ENCODE results near the gene LY6G6D.

LY6G6D gene

DNA sequence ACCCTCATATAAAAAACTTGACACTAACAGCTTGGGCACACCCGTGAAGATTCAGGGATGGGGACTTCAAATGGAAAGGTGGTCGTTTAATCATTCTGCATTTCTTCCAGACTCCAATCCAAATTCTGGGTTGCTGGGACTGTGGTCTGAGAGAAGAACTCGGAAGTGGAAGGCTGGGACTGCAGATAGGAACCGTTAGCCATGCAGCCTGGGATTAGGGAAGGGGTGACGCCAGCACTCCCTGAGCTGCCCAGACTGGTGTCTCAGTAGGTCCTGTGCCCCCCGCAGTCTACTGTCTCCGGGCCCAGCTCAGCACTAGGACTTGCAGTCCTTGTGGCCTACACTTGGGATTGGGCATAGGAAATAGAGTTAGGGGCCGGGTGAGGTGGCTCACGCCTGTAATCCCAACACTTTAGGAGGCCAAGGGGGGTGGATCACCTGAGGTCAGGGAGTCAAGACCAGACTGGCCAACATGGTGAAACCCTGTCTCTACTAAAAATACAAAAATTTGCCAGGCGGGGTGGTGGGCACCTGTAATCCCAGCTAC lies 21.7 kb downstream of the LY6G6D start:
- DNase-seq: no peak

DNA sequence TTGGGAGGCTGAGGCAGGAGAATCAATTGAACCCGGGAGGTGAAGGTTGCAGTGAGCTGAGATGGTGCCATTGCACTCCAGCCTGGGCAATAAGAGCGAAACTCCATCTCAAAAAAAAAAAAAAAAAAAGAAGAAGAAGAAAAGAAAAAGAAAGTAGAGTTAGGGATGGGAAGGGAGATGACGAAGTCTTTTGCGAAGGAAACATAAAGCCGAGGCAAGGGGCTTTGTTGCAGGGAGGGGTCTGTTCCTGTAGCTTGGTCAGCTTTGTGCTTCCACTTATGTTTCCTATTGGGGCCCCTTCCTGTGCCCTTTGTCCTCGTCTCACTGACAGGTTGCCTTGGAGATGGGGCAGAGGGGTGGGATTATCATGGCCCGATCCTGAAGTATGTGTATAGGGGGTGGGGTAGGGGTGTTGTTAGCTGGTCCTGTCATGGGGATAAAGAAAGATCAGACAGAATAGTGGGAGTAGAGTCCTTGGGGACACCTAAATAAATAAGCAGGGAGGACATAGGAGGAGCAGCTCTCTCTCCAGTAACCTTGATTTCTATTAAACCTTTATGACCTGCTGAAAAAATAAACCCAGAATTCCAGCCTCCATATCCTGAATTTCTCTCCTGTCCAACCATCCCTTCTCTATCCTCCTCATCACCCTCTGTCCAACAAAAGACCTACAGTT lies 22.3 kb downstream of the LY6G6D start:
- DNase-seq: no peak

DNA sequence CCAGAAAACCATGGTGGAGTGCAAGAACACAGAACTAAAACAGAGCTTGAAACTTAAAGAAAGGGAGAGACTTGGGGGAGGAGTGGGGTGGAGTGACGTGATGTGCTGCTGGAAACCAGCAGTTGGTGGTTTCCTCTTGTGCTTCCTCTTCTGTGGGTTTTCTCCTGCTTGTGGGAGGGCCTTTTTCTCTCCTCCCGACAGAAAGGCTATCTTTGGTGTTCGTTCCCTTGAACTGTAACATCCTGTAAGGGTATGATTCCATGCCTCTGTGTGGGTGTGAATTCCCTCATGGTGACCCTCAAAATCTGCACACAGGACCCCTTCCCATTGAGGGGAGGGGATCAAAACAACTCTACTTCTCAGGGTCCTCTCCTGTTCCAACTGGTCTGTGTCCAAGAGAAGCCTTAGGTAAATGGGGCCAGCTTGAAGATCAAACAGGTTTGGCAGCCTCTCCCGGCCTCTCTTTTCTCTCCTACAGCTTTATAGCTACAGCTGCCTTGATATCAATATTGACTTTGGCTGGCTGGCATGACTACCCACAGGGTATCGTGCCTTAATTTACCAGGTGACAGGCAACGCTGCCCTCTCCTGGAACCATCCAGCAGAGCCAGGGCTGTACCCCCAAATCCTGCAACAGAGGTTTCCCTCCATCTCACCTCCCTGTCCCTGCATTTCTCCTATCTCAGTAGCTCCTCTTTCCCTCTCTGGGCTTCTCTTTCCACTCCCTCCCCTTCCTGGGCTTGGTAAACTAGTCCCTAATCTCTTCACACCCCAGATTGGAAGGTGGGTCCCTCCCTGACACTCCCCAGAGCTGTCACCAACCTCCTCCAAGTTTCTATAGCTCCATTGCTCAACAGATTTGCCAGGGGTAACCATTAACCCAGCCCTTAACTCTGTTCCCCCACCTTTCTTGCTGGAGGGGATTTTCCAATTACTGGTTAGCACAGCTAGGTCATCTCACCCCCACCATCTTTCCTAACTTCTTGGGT lies 23.1 kb downstream of the LY6G6D start:
- DNase-seq: peak; percentile 79

DNA sequence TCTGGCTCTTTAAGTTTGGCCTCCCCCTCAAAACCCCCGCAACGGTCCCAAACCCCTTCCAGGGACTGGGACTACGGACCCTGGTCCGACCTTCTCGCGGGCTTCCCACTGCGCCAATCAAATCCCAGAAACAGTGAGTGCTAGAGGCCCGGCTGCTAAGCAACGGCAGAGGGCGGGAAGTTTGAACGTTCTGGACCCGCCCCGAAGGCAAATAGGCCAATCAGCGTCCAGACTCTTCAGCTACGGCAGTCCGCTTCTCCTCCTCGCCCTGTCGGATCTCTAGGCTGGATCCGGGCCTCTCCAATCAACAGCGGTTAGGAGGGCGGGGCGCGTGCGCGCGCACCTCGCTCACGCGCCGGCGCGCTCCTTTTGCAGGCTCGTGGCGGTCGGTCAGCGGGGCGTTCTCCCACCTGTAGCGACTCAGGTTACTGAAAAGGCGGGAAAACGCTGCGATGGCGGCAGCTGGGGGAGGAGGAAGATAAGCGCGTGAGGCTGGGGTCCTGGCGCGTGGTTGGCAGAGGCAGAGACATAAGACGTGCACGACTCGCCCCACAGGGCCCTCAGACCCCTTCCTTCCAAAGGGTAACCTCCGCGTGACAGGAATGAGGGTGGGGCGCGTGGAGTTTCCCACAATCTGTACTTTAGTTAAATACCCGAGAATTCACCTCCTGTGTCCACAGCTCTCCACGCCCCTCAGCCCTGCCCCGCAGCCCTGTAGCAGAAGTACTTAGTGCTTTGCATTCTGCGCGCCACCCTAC lies 24.7 kb downstream of the LY6G6D start, which contains the start of gene MSH5:
Gene MSH5, plus strand, starts transcription at position 367 of the 758 bp plus-strand sequence. CDS start 462 bp downstream, outside the sequence.
- DNase-seq: peak; percentile 99

DNA sequence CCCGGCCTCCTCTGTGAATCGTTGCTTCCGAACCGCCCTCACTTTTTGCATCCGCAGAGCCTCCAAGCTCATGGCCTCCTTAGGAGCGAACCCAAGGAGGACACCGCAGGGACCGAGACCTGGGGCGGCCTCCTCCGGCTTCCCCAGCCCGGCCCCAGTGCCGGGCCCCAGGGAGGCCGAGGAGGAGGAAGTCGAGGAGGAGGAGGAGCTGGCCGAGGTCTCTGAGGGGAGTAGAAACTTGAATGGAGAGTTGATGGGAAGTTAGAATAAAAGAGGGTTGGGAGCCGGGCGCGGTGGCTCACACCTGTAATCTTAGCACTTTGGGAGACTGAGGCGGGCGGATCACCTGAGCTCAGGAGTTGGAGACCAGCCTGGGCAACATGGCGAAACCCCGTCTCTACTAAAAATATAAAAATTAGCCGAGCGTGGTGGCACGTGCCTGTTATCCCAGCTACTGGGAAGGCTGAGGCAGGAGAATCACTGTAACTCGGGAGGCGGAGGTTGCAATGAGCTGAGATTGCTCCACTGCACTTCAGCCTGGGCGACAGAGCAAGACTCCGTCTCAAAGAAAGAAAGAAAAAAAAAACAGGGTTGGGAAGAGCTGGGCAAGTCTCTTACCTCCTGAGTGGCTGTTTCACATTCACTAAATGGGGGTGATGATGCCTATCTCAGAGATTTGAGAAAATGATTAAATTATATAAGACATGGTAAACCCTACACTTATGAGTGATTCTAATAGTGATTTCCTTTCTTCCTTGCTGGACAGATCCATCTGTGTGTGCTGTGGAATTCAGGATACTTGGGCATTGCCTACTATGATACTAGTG lies 25.5 kb downstream of the LY6G6D start:
- peak; percentile 9 for DNase-seq

DNA sequence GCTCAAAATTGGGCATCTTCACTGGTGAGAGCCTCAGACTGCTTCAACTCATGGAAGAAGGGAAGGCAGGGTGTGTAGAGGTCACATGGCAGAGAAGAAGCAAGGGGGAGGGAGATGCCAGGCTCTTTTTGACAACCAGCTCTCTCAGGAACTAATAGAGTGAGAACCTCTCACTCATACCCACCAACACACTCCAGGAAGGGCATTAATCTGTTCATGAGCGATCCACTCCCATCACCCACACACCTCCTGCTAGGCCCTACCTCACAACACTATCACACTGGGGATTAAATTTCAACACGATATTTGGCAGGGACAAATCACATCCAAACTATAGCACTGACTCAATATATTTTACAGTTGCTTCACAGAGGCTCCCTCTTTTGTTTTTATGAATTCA lies 26.7 kb downstream of the LY6G6D start:
- no peak for DNase-seq

DNA sequence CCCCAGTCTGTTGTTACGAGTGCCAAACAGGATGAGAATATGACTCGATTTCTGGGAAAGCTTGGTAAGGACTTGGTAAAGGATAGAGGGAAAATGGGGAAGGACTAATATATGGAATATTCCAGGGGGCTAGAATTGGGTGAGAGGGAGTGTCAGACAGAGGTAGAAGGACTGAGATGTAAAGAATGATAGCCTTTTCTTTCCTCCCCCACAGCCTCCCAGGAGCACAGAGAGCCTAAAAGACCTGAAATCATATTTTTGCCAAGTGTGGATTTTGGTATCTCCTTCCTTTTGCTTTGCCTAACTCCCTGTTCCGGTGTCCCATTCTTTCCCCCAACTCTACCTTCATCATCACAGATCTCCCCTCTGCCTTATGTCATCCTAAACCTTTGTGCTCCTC lies 27.7 kb downstream of the LY6G6D start:
- DNase-seq: no peak

DNA sequence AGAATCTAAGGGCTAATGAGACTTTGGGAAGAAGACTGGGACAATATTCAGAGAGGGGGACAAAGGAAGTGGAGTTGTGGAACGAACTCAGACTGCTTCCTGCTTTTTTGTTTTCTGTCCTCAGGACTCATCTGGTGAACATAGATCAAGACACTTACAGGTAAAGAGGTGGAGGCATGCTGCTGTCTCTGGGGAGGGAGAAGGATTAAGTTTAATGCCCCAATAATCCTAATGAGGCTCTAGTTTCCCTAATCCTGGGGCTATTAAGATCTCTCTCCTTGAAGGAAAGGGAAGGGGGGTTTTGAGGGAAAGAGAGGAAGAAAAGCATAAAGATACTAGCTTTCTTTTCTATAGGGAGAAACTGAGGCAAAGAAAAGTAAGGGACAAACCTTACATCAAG lies 29.3 kb downstream of the LY6G6D start:
- DNase-seq: no peak

DNA sequence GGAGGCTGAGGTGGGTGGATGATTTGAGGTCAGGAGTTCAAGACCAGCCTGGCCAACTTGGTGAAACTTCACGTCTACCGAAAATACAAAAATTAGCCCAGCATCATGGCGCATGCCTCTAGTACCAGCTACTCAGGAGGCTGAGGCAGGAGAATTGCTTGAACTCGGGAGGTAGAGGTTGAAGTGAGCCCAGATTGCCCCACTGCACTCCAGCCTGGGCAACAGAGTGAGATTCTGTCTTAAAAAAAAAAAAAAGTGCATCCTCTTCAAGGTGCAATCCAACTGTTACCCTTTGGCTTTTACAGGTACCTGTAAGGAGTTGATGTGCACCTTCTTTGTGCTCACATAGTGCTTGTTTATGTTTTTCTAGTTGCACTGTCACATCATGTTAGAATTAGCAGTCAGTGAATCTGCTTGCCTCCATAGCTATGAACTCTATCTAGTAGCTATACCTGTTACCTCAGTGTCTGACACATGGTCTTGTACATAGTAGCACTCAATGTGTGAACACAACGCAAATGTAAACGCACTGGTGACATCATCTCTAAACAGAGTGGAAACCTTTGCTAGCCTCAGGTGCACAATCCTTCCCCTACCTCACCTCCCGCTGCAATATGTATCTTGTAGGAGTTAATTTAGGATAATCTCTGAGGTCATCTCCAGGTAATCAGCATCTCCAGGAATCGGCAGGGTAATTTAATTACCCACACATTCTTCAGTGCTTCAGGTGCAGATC lies 34.3 kb downstream of the LY6G6D start:
- DNase-seq: no peak

DNA sequence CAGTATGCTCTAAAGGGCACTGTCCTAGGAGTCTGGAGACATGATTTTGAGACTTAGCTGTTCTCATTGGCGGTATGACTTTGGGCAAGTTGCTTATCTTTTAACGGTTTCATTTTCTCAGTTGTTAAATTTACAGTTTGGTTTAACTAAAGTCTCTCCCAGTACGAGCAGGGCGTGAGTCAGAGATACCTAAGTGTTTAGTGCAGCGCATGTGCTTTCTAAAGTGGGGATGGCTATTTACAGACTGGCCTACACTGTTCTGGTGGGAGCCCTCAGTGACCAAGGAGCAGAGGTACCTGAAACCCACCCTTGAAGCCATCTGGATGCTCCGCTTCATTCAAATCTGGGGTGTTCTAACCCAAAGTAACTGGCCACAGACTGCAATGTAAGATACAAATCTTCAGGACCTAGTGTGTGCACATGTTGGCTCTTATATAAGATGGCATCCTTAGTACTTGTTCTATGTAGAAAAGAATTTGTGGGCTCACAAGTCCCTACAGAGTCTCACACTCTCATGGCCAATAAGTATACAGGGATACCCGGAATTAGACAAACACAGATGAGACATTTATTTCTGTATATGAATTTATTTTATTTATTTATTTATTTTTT lies 35.4 kb downstream of the LY6G6D start:
- no peak for DNase-seq

DNA sequence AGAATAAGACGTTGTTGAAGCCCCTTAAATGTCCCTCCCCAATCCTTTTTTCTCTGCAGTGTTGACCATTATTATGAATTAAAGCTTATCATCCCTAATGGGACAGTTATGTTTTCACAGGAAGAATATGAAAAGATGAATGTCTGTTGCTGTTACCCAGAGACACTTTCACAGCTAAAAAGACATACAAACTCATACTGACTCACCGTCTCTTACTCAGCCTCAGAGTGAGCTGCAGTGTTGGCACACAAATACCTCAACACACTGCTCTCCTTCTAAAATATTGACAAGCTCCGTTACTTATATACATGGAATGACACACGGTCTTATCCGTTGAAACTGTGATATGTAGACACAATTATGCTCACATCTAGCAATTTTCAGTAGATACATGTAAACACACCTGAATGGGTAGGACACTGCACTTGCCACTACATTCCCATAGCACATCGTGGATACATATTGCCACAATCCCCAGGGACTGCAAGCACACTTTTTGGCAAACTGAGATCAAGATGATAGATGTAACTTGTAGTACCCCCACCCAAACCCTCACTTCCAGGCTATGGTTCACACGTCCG lies 37.7 kb downstream of the LY6G6D start:
- peak; percentile 64 for DNase-seq

DNA sequence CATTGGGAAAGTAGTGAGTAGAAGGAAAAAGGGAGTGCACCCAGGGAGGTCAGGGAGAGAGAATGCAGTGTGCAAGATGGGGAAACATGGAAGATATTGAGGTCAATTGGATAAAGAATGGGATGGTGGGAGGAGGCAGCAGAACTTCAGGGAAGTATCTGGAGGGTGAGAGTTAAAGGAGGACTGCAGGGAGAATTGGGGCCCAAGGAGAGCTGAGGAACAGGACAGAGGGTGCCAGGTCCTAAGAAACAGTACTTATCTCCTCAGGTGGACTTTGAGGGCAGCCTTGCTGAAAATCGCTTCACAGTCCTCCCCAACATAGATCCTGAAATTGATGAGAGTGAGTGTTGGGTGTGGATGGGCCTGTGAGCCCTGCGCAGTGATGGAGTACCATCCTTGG lies 43.1 kb downstream of the LY6G6D start:
- DNase-seq: no peak

DNA sequence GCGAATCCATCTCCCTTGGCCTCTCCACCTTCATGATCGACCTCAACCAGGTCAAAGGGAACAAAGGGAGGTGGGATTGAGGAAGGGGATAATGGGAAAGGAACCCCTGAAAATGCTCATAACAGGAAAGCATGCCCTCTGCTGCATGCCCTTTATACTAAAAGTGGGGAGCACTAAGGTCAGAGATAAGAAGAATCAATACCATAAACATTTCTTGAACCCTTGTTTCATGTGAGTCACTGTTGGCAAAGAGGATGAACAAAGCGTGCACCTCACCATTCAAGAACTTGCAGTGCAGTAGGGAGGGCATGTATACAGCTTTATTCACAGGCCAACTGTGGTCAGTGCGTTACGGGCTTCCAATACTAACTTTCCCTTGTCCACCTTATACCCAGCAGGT lies 45.6 kb downstream of the LY6G6D start:
- no peak for DNase-seq

DNA sequence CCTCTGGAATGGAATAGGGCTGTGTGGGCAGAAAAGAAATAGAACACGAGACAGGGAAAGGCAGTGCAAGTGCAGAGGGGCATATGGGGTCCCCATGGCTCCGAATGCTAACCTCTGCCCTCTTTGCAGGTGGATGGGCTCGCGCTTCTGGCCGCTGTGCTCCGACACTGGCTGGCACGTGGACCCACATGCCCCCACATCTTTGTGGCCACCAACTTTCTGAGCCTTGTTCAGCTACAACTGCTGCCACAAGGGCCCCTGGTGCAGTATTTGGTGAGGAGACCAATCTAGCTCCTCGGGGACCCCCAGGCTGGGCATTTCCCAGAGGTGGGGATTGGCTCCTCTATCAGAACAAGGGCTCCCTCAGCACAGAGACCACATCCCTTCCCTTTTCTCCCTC lies 46.2 kb downstream of the LY6G6D start:
- DNase-seq: no peak

DNA sequence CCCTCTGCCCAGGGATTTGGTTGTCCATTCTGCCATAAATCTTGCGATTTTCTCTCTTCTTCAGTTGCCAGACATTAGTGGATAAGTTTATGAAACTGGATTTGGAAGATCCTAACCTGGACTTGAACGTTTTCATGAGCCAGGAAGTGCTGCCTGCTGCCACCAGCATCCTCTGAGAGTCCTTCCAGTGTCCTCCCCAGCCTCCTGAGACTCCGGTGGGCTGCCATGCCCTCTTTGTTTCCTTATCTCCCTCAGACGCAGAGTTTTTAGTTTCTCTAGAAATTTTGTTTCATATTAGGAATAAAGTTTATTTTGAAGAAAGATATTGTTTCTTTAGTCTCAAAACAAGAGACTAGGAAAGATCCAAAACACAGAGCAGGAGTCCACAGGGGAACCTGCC lies 47.2 kb downstream of the LY6G6D start, which contains the start of gene SAPCD1:
Gene SAPCD1, plus strand, starts transcription at position 301 of the 400 bp plus-strand sequence. CDS start 399 bp downstream, outside the sequence.
- no peak for DNase-seq

DNA sequence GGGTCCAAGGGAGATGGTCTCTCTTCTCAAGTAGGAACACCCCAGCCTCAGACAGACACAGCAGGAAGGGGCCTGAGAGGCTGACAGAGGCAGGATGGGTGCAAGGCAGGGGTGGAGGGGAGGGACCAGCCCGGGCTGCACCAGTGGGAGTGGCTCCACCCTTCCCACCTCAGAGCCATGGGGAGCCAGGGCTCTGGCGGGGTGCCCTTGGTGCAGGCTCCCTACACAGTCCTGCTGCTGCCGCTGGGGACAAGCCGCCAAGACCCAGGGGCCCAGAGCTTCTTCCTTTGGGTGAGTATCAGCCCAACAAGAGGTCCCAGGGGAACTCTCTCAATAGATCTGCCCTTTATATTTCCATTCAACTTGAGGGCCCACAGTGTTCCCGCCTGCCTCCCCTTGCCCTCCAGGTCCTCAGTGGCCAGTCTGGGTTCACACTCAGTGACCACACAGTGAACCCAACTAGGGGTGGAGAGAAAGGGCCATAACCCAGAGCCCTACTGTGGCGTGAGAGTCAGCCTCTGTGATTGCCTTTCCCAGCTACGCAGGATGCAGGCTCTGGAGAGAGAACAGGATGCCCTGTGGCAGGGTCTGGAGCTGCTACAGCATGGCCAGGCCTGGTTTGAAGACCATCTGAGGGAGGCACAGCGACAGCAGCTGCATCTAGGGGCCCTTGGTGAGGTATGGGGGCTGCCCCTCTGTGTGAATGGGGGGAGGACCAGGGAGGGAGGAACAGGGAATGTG lies 47.9 kb downstream of the LY6G6D start:
- no peak for DNase-seq

DNA sequence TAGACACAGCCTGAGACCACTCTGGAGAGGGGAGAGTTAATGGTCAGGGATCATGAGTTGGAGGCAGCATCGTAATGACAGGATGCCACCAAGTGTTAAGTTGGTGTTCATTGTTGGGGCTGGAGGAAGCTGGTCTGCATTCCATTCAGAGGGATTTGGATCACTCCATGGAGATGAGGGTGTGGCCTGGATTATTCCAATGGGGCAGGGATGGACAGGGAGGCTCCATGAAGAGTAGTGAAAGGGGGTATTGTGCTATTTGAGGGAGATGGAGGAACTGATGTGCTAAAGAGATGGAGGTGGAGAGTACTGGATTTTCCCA lies 48.4 kb downstream of the LY6G6D start:
- peak; percentile 84 for DNase-seq

DNA sequence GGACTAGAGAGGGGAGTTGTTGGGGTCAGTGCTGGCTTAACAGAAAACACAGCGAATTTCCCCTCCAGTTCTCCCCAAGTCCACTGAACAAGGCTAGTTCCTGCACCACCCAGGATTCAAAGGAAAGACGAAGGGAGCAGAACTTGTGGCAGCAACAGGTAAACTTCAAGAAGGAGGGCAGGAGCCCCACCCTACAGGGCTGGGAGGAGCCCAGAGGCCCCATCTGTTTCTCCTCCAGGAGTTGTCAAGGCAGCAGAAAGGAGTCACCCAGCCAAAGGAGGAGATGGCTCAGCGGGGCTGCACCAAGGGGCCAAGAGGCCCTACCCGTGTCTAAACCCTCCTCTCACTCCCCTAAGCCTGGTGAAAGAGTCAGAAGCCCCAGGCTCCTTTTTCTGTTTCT lies 49.0 kb downstream of the LY6G6D start:
- DNase-seq: no peak

DNA sequence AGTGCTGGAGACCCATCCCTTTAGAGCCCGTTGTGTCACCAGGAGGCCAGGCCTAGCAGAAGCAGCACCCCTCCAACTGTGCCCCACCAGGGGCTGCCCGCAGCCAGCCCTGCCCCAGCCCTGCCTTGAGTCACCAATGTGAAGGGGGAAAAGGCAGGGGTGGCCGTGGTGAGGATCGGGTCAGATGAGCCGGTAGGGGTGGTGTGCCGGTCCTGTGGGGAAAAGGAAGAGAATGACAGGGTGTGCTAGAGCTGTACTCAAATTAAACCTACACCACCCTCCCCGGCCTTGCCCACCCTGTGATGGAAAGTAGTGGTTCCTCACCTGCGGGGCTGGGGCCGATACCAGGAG lies 50.4 kb downstream of the LY6G6D start:
- DNase-seq: no peak
